Immature natural killer cell (primary cell): Measurements from ENCODE around the gene TCEANC. TPM values are rescaled to one million over a fixed set of nuclear protein-coding genes. Genes with fewer than 3 reads are reported as not detected.
"Not testable (repeated sequence)": the region's sequence is repeated elsewhere in the genome, so short reads cannot be mapped to it uniquely, and the experiment has no call there.

ENCODE experiments used
- DNase-seq, 3 donors: peaks; one replicate each; pipeline ENCODE4 v3.0.0; 2022; ENCODE audit warnings: mixed read lengths in 1 of 3
- H3K27ac Mint-ChIP-seq, 6 donors: one replicate each; pipeline ENCODE4 v1.8.0; 2020; ENCODE audit warnings: mixed read lengths in 6 of 6, mild to moderate bottlenecking in 5 of 6, inconsistent platforms in 4 of 6, moderate library complexity in 3 of 6
- H3K27me3 Mint-ChIP-seq, 3 donors: one replicate each; pipeline ENCODE4 v1.8.0; 2020 to 2021; ENCODE audit warnings: low read depth in 3 of 3, mild to moderate bottlenecking in 3 of 3, mixed read lengths in 3 of 3, moderate library complexity in 3 of 3, inconsistent platforms in 1 of 3
- H3K36me3 Mint-ChIP-seq, 3 donors: one replicate each; pipeline ENCODE4 v1.8.0; 2020; ENCODE audit warnings: mixed read lengths in 3 of 3, inconsistent platforms in 2 of 3, mild to moderate bottlenecking in 2 of 3
- H3K4me1 Mint-ChIP-seq, 2 donors: one replicate each; pipeline ENCODE4 v1.8.0; 2020; ENCODE audit warnings: inconsistent platforms in 2 of 2, mild to moderate bottlenecking in 2 of 2, mixed read lengths in 2 of 2, moderate library complexity in 1 of 2
- H3K4me3 Mint-ChIP-seq, 5 donors: one replicate each; pipeline ENCODE4 v1.8.0; 2020; ENCODE audit warnings: mild to moderate bottlenecking in 5 of 5, mixed read lengths in 5 of 5, inconsistent platforms in 3 of 5, moderate library complexity in 3 of 5
- H3K9me3 Mint-ChIP-seq, 6 donors: one replicate each; pipeline ENCODE4 v1.8.0; 2020; ENCODE audit warnings: mild to moderate bottlenecking in 6 of 6, mixed read lengths in 6 of 6, inconsistent platforms in 4 of 6, moderate library complexity in 3 of 6
- polyA plus RNA-seq, 3 donors: library from polyadenylated mRNA; unstranded; fragments of 300-500 nt; fragmentation: Illumina TruSeq; gene quantifications; one replicate each; pipeline ENCODE4 v1.2.3, GENCODE V29; 2021

Gene TCEANC
- polyA plus RNA-seq, 3 donors from 2014 or later: 5.8 to 10.8 (median 7.1) TPM

DNA sequence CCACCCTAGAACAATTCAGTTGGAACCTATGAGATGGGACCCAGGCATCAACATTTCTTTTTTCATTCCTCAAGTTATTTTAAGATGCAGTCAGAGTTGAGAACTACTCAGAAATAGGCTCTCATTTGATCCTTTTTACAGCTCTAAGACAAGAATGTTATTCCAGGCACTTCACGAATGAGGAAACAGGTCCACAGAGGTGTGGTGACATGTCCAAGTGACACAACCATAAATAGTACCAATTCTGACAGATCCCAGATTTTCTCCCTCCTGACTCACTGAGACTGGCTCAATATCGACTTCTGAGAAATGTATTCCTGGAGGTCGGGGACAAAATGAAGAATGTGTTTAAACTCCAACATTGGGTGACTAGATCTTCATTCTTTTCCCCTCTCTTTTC, 11.1 kb downstream of the TCEANC start:
- H3K36me3 Mint-ChIP-seq: peaks cover 4 to 52% (median 31%) of the 10 kb centered on the region in 3 donors
- no peak overlapping the region for H3K27ac Mint-ChIP-seq
- no peak for DNase-seq
- no peak overlapping the region for H3K4me3 Mint-ChIP-seq
- H3K4me1 Mint-ChIP-seq: peaks cover 4 to 6% of the 10 kb centered on the region in 2 donors
- peaks cover 0 to 5% (median 0%) of the 10 kb centered on the region in 3 donors for H3K27me3 Mint-ChIP-seq
- no peaks in the 10 kb centered on the region for H3K9me3 Mint-ChIP-seq

DNA sequence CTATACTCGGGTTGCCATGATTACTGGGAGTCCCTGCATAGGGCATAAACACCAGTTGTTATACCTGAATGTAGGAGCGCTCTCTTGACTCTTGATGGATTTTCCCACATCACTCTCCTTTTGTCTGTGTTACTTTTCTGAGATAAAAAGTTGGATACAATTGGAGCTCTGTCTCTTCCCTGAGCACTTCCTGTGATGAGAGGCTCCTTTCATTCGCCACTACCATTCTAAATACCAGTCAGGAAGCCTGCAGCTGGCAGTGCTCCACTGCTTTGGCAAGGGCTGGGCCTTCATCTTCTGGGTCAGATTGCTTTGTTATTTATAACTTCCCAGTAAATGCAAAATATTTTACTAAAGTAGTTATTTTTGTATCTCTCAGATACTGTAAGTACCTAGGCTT, 13.9 kb downstream of the TCEANC start:
- Mint-ChIP-seq H3K4me3 (no peak overlapping the region), H3K27ac (peak overlapping the region in 1 of 6 donors; percentile 64), H3K36me3 (peaks cover 12 to 56% (median 31%) of the 10 kb centered on the region in 3 donors), H3K27me3 (peaks cover 0 to 11% (median 7%) of the 10 kb centered on the region in 3 donors), H3K9me3 (no peaks in the 10 kb centered on the region), H3K4me1 (peaks cover 8% of the 10 kb centered on the region in 2 donors)
- DNase-seq: no peak

DNA sequence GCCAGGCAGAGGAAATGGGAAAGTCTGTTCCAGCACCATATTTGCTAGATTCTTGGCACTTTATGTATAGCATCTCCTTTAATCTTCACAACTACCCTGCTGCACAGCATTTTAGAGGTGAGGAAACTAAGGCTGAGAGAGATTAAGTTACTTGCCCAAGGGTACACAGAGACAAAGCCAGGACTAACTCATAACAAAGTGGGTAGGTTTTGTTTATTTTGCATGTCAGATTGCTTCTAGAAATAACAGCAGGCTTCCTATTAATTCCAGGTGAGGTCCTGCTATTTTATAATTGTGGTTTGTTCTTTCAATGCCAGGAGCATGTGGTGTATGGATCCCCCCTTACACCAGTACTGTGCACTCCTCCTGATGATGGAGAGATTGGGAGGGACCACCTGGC, 15.0 kb downstream of the TCEANC start:
- H3K27ac Mint-ChIP-seq: no peak overlapping the region
- no peak overlapping the region for H3K4me3 Mint-ChIP-seq
- H3K9me3 Mint-ChIP-seq: no peaks in the 10 kb centered on the region
- DNase-seq: no peak
- H3K36me3 Mint-ChIP-seq: peaks cover 12 to 51% (median 34%) of the 10 kb centered on the region in 3 donors
- peaks cover 0 to 11% (median 7%) of the 10 kb centered on the region in 3 donors for H3K27me3 Mint-ChIP-seq
- peaks cover 8% of the 10 kb centered on the region in 2 donors for H3K4me1 Mint-ChIP-seq

DNA sequence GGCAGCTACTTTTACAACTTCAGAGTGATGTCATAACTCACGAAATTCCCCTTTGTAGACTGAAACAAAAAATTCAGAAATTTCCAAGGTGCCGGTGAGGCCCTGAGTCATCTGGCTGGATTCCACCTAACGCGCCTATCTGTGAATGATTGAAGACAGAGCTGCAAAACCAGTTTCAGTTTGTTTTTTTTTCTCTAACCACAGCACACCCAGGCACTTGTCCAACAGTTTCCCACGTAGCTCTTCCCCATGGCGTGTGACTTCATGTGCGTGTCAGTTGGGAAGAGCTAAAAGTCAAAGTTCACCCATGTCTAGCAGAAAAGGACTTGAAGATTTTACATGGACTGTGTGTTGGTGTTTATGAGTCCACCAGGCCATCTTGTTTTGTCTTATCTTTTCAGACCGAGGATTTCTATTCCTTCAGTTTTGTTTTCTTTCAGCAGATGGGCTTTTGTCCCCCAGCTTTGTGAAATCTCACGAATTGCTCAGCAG, 16.4 kb downstream of the TCEANC start:
- peaks cover 12 to 40% (median 22%) of the 10 kb centered on the region in 3 donors for H3K36me3 Mint-ChIP-seq
- peaks cover 0 to 9% (median 7%) of the 10 kb centered on the region in 3 donors for H3K27me3 Mint-ChIP-seq
- peak; percentile 28 to 51 (median 37) for DNase-seq
- H3K9me3 Mint-ChIP-seq: no peaks in the 10 kb centered on the region
- H3K4me1 Mint-ChIP-seq: peaks cover 8% of the 10 kb centered on the region in 2 donors
- H3K27ac Mint-ChIP-seq: peak overlapping the region; percentile 76 to 91 (median 82)
- peak overlapping the region; percentile 6 to 79 (median 47) for H3K4me3 Mint-ChIP-seq

DNA sequence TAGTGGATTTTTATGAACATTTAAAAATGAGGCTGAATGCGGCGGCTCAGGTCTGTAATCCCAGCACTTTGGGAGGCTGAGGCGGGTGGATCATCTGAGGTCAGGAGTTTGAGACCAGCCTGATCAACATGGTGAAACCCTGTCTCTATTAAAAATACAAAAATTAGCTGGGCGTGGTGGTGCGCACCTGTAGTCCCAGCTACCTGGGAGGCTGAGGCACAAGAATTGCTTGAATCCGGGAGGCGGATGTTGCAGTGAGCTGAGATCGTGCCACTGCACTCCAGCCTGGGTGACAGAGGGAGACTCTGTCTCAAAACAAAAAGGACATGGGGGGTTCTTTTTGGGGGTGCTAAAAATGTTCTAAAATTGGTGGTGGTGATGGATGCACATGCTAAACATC, 16.8 kb downstream of the TCEANC start:
- peak overlapping the region in 1 of 5 donors; percentile 79 for H3K4me3 Mint-ChIP-seq
- not testable (repeated sequence) for H3K9me3 Mint-ChIP-seq, DNase-seq, H3K4me1 Mint-ChIP-seq, H3K27me3 Mint-ChIP-seq
- H3K27ac Mint-ChIP-seq: peak overlapping the region; percentile 76 to 91 (median 82)
- peaks cover 12 to 37% (median 21%) of the 10 kb centered on the region in 3 donors for H3K36me3 Mint-ChIP-seq

DNA sequence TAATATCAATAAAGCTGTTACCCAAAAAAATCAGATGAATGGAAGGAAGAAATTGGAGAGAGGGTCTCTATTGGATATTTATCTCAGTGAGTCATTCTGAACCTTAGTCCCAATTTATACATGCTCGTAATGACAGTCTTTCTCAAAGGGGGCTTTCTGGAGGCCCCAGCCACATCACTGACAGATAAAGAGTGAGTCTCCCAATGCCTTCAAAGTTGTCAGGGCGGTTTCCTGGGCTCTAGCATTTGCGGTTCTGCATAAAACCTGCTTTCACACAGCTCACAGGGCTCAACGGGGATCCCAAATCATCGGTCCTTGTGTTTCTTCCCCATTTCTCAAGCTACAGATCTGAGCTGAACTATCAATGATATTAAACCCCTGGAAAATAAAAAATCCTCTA, 17.3 kb downstream of the TCEANC start:
- Mint-ChIP-seq H3K9me3 (no peaks in the 10 kb centered on the region), H3K27me3 (peaks cover 0 to 9% (median 7%) of the 10 kb centered on the region in 3 donors), H3K4me1 (peaks cover 8% of the 10 kb centered on the region in 2 donors), H3K36me3 (peaks cover 12 to 33% (median 21%) of the 10 kb centered on the region in 3 donors), H3K4me3 (no peak overlapping the region), H3K27ac (no peak overlapping the region)
- DNase-seq: no peak

DNA sequence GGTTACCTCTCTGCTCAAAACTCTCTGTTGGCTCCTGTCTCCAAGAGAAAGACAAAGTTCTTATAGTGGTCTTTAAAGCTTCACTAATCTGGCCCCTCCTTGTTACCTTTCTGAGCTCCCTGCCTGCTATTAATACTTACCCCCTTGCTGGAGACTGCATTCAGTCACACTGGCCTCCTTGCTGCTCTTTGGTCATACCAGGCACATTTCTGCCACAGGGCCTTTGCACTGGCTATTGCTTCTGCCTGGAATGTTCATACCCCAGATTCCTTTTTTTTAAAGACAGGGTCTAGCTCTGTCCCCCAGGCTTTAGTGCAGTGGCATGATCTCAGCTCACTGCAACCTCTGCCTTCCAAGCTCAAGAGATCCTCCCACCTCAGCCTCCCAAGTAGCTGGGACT, 20.1 kb downstream of the TCEANC start:
- no peak for DNase-seq
- Mint-ChIP-seq H3K27ac (no peak overlapping the region), H3K9me3 (no peaks in the 10 kb centered on the region), H3K36me3 (peaks cover 12 to 32% (median 21%) of the 10 kb centered on the region in 3 donors), H3K4me1 (peaks cover 6 to 8% of the 10 kb centered on the region in 2 donors), H3K4me3 (no peak overlapping the region), H3K27me3 (peaks cover 0 to 7% (median 7%) of the 10 kb centered on the region in 3 donors)

DNA sequence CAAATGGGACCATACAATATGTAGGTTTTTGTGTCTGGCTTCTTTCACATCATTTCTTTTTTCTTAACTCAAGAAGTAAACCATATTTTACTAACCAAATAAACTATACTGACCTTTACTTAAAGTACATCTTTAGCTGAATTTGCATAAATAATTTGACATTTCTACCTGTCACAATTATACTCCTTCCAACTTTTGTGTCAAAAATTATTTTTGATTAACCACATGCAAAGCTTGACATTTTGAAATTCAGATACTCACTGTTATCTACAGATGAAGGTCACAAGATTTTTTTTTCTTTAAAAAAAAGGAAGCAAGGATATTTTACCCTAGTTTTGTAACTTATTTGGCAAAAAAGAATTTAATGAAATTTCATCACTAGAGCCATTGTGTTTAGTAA, 23.9 kb downstream of the TCEANC start:
- Mint-ChIP-seq H3K9me3 (peaks cover 0 to 2% (median 0%) of the 10 kb centered on the region in 6 donors), H3K4me3 (no peak overlapping the region), H3K27me3 (no peaks in the 10 kb centered on the region), H3K36me3 (peaks cover 0 to 22% (median 10%) of the 10 kb centered on the region in 3 donors), H3K4me1 (peaks cover 4 to 7% of the 10 kb centered on the region in 2 donors), H3K27ac (no peak overlapping the region)
- no peak for DNase-seq

DNA sequence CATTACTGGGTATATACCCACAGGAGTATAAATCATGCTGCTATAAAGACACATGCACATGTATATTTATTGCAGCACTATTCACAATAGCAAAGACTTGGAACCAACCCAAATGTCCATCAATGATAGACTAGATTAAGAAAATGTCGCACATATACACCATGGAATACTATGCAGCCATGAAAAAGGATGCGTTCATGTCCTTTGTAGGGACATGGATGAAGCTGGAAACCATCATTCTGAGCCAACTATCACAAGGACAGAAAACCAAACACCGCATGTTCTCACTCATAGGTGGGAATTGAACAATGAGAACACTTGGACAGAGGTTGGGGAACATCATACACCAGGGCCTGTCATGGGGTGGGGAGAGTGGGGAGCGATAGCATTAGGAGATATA, 26.8 kb downstream of the TCEANC start:
- H3K27me3 Mint-ChIP-seq, H3K9me3 Mint-ChIP-seq, DNase-seq, H3K27ac Mint-ChIP-seq, H3K4me3 Mint-ChIP-seq, H3K4me1 Mint-ChIP-seq: not testable (repeated sequence)
- peaks cover 0 to 16% (median 0%) of the 10 kb centered on the region in 3 donors for H3K36me3 Mint-ChIP-seq

DNA sequence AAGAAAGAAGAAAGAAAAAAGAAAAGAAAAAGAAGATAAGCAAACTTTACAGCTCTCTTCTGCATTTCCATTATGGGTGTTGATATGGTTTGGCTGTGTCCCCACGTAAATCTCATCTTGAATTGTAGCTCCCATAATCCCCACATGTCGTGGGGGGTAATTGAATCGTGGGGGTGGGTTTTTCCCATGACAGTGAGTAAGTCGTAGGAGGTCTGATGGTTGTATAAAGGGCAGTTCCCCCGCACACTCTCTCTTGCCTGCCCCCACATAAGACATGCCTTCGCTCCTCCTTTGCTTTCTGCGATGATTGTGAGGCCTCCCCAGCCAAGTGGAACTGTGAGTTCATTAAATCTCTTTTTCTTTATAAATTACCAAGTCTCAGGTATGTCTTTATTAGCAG, 28.7 kb downstream of the TCEANC start:
- H3K4me1 Mint-ChIP-seq: peaks cover 11 to 16% of the 10 kb centered on the region in 2 donors
- peaks cover 0 to 13% (median 0%) of the 10 kb centered on the region in 3 donors for H3K36me3 Mint-ChIP-seq
- no peak for DNase-seq
- H3K9me3 Mint-ChIP-seq: peaks cover 0 to 2% (median 0%) of the 10 kb centered on the region in 6 donors
- H3K4me3 Mint-ChIP-seq: no peak overlapping the region
- H3K27ac Mint-ChIP-seq: no peak overlapping the region
- H3K27me3 Mint-ChIP-seq: peaks cover 1 to 3% (median 2%) of the 10 kb centered on the region in 3 donors

DNA sequence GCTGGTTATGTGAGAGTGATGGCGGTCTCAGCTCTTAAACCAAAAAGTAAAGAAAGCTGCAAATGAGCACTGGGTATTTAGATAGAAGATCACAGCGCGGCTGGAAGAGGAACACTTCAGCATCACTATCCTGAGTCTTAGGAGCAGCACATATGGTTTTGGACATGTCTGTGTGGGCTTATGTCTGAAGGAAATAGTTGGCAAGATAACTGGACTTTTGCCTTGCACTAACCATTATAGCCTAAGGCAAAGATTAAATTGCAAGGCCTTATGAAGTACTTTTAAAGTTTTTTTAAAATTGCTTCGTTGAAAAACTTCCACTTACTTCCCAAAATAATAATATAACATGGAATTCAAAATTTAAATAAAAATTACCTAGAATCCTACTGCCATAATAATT, 31.4 kb downstream of the TCEANC start:
- peaks cover 19 to 26% of the 10 kb centered on the region in 2 donors for H3K4me1 Mint-ChIP-seq
- peaks cover 3 to 10% (median 5%) of the 10 kb centered on the region in 3 donors for H3K27me3 Mint-ChIP-seq
- no peak overlapping the region for H3K27ac Mint-ChIP-seq
- H3K36me3 Mint-ChIP-seq: peaks cover 0 to 13% (median 0%) of the 10 kb centered on the region in 3 donors
- peaks cover 0 to under 1% (median 0%) of the 10 kb centered on the region in 6 donors for H3K9me3 Mint-ChIP-seq
- H3K4me3 Mint-ChIP-seq: no peak overlapping the region
- DNase-seq: no peak

DNA sequence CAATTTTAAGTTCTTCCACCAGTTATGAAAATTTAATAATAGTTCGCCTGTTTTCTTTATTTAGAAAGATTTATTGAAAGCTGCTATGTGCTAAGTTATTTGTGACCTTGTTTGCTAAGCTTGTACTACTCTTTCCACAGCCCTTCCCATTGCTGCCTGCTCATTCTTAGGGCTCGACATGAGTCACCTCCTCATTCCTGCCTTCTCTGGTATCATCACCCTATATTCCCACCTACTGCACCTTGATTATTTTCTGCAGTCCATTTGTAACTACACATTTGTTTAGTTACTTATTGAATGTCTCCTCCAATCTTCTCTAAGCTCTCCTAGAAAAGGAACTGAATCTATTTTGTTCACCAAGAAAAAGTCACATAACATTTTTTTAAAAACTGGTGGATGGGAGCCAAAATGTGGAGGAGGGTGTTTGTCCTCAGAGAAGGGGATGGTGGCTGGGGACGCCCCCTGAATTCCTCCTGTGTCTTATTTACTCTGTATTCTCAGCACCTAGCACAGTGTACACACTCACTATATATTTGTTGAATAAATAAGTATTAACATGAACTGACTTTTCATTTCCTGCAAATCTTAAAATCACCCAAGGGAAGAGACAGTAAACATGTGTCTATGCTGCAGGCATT, 32.3 kb downstream of the TCEANC start:
- Mint-ChIP-seq H3K36me3 (peaks cover 0 to 13% (median 0%) of the 10 kb centered on the region in 3 donors), H3K4me1 (peaks cover 24 to 31% of the 10 kb centered on the region in 2 donors), H3K9me3 (no peaks in the 10 kb centered on the region), H3K27me3 (peaks cover 7 to 12% (median 8%) of the 10 kb centered on the region in 3 donors), H3K4me3 (no peak overlapping the region), H3K27ac (peak overlapping the region in 1 of 6 donors; percentile 0)
- no peak for DNase-seq

DNA sequence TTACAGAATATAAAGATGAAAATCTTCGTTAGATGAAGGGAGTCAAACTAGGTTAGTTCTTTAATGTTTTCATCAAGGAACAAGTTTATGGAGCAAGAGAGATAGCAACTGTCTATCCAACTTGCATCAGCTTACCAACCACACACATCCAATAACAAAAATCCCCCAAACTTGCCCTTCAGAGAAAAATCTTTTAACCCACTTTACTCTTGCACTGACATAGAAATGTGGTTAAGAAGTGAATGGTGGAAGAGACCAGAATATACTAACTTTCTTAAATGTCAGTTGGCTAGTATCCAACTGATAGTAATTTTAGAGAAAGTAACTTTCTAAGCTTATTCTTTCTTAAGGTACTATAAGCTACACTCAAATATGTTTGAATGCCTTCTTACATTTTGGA, 34.3 kb downstream of the TCEANC start:
- H3K27ac Mint-ChIP-seq: peak overlapping the region in 3 of 6 donors; percentile 62 to 96 (median 93)
- H3K4me1 Mint-ChIP-seq: peaks cover 37 to 48% of the 10 kb centered on the region in 2 donors
- no peaks in the 10 kb centered on the region for H3K36me3 Mint-ChIP-seq
- H3K27me3 Mint-ChIP-seq: peaks cover 8 to 15% (median 9%) of the 10 kb centered on the region in 3 donors
- peak overlapping the region in 1 of 5 donors; percentile 6 for H3K4me3 Mint-ChIP-seq
- no peaks in the 10 kb centered on the region for H3K9me3 Mint-ChIP-seq
- no peak for DNase-seq

DNA sequence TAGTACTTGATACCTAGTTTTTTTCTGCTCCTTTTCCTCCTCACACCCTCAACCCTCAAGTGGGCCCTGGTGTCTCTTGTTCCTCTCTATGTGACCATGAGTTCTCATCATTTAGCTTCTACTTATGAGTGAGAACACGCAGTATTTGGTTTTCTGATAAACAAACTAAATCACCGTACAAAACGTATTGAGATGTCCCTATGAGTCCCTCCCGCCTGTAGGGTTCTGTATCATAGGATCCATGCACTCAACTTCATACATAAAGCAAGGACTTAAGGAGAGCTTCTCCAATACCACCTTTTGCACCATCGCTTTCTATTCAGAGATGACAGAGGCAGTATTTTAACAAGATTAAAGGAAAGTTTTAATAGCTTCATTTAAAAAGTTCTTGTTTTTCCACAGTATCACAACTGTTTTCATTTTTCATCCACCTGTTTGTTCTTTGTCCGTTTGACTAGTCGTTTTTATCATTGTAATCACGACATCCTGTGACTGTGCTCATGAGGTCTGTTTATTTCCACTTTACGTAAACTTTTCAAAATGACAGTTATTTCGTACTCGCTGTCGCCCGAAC, 35.5 kb downstream of the TCEANC start:
- Mint-ChIP-seq H3K27ac (peak overlapping the region; percentile 93 to 98 (median 96)), H3K27me3 (peaks cover 9 to 15% (median 13%) of the 10 kb centered on the region in 3 donors), H3K9me3 (peaks cover 0 to under 1% (median 0%) of the 10 kb centered on the region in 6 donors), H3K4me3 (peak overlapping the region; percentile 90 to 95 (median 94)), H3K36me3 (no peaks in the 10 kb centered on the region), H3K4me1 (peaks cover 49 to 61% of the 10 kb centered on the region in 2 donors)
- peak; percentile 14 to 50 (median 28) for DNase-seq
